ENCODE measurements around the gene PLAA.

PLAA gene

DNA sequence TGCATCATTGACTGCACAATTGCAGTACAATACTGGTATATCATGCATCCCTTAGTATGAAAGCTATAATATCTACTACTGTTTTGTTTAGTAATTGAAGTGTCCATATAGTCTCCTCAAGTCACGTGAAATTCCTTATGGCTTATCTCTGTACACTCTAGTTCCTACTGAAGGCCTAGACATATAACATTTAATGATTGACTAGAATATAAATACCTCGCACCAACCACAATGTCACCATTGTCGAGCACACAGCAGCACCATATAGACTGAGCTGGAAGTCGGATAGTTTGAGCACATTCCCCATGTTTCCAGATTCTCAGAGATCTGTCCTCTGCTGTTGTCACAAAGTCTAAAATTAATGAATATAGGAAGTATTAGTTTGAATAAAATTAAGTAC, 21.4 kb downstream of the PLAA start:
- H3K9me3 Mint-ChIP-seq, result no peaks in the 10 kb centered on the region
- peaks cover 57% of the 10 kb centered on the region for H3K36me3 Mint-ChIP-seq (ENCODE audit: low read depth)

DNA sequence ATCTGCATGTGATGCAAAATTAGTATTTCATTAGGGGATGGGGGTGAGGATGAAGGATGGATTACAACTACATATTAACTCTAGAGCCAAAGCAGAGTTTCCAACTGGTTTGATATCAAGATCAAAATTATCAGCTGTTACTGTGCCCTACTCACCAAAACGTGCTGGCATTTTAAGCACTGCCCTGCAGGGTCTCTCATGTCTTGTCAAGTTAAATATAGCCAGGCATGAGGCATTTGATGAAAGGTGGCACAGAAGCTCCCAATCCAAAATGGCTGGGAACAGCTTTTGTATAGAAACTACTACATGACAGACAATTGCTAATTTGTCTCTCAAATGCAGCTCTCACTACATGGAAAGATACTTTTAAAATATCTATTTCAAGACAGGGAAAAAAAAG, 27.3 kb downstream of the PLAA start:
- Mint-ChIP-seq H3K27me3 (ENCODE audit: low read depth) (no peaks in the 10 kb centered on the region), H3K4me3 (no peak overlapping the region), H3K9me3 (no peaks in the 10 kb centered on the region), H3K36me3 (ENCODE audit: low read depth) (peaks cover 81% of the 10 kb centered on the region), H3K27ac (no peak overlapping the region), H3K4me1 (no peaks in the 10 kb centered on the region)
- TF ChIP-seq, protein P1, sequence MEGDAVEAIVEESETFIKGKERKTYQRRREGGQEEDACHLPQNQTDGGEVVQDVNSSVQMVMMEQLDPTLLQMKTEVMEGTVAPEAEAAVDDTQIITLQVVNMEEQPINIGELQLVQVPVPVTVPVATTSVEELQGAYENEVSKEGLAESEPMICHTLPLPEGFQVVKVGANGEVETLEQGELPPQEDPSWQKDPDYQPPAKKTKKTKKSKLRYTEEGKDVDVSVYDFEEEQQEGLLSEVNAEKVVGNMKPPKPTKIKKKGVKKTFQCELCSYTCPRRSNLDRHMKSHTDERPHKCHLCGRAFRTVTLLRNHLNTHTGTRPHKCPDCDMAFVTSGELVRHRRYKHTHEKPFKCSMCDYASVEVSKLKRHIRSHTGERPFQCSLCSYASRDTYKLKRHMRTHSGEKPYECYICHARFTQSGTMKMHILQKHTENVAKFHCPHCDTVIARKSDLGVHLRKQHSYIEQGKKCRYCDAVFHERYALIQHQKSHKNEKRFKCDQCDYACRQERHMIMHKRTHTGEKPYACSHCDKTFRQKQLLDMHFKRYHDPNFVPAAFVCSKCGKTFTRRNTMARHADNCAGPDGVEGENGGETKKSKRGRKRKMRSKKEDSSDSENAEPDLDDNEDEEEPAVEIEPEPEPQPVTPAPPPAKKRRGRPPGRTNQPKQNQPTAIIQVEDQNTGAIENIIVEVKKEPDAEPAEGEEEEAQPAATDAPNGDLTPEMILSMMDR (IDR thresholded peaks at IDR 0.05; ENCODE audit: unreplicated experiment in 3 of 3), result no peak

More for the DNA sequence above, 21.4 kb downstream of the PLAA start:
- no peak overlapping the region for H3K27ac Mint-ChIP-seq
- H3K4me3 Mint-ChIP-seq, result no peak overlapping the region
- TF ChIP-seq, protein P1 (IDR thresholded peaks at IDR 0.05; ENCODE audit: unreplicated experiment in 3 of 3), result no peak
- no peaks in the 10 kb centered on the region for H3K27me3 Mint-ChIP-seq (ENCODE audit: low read depth)
- H3K4me1 Mint-ChIP-seq, result no peaks in the 10 kb centered on the region

DNA sequence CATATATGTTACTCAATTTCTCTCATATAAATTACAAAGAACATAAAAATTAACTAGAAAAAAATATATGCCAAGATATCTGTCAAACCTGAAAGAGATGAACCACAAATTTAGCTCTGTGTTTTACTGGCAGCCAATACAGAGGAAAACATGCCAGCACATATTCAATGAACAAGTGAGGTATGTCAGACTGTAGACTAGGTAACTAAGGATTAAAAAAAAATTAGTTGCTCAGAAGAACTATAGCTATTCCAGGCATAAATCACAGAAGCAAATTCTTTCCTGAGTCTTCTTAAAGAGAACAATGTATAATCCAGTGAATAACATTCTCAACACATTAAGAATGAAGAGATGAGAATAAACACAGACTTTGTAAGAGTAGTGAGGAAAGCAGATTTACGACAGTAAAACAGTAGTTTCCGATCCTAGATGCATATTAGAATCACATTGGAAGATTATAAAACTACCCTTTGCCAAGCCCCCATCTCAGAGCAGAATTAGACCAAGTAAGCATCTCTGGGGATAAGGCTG, 33.8 kb downstream of the PLAA start:
- Mint-ChIP-seq H3K4me3 (no peak overlapping the region), H3K4me1 (no peaks in the 10 kb centered on the region), H3K9me3 (no peaks in the 10 kb centered on the region), H3K27ac (no peak overlapping the region), H3K36me3 (ENCODE audit: low read depth) (peaks cover 64% of the 10 kb centered on the region), H3K27me3 (ENCODE audit: low read depth) (no peaks in the 10 kb centered on the region)
- TF ChIP-seq, protein P1 (IDR thresholded peaks at IDR 0.05; ENCODE audit: unreplicated experiment in 3 of 3), result no peak

DNA sequence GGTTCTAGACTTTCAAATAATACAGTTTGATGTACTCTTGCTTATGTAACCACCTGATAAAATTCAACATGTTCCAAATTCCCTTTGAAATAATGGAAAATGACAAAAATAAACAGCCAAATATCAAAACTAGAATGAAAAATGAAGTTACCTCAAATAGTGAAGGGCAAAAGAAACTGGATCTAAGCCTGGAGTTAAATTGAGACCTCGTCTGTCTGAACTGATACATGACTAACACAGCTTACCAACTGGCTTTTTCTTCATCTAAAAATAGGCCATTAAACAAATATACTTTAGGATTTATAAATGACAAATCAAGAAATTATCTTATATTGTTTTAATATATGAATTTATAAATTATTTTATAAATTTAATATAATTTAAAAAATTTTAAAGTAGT, 42.4 kb downstream of the PLAA start:
- H3K4me3 Mint-ChIP-seq, result no peak overlapping the region
- H3K4me1 Mint-ChIP-seq, result no peaks in the 10 kb centered on the region
- no peaks in the 10 kb centered on the region for H3K9me3 Mint-ChIP-seq
- no peaks in the 10 kb centered on the region for H3K27me3 Mint-ChIP-seq (ENCODE audit: low read depth)
- TF ChIP-seq, protein P1 (IDR thresholded peaks at IDR 0.05; ENCODE audit: unreplicated experiment in 3 of 3), result no peak
- H3K36me3 Mint-ChIP-seq (ENCODE audit: low read depth), result peaks cover 46% of the 10 kb centered on the region
- no peak overlapping the region for H3K27ac Mint-ChIP-seq

DNA sequence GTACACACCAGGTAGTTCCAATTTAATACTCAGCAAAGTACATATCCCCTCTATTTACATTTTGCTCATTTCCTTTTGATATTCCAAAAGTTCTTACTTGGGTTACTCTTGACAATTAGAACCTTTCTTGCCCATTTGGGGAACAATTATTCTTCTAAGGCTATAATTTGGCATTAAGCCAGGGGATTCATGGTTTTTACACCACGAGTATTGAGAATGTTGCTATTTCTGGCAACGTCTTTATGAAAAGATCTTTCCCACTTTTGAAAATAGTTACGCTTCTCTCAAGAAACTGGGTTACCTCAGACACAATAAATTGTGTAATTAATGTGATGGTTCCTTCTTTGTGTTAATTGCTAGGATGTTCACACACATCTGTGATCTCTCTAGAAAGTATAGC, 43.0 kb downstream of the PLAA start:
- Mint-ChIP-seq H3K4me1 (no peaks in the 10 kb centered on the region), H3K27me3 (ENCODE audit: low read depth) (no peaks in the 10 kb centered on the region), H3K36me3 (ENCODE audit: low read depth) (peaks cover 40% of the 10 kb centered on the region), H3K27ac (no peak overlapping the region), H3K9me3 (no peaks in the 10 kb centered on the region), H3K4me3 (no peak overlapping the region)
- TF ChIP-seq, protein P1 (IDR thresholded peaks at IDR 0.05; ENCODE audit: unreplicated experiment in 3 of 3), result no peak

DNA sequence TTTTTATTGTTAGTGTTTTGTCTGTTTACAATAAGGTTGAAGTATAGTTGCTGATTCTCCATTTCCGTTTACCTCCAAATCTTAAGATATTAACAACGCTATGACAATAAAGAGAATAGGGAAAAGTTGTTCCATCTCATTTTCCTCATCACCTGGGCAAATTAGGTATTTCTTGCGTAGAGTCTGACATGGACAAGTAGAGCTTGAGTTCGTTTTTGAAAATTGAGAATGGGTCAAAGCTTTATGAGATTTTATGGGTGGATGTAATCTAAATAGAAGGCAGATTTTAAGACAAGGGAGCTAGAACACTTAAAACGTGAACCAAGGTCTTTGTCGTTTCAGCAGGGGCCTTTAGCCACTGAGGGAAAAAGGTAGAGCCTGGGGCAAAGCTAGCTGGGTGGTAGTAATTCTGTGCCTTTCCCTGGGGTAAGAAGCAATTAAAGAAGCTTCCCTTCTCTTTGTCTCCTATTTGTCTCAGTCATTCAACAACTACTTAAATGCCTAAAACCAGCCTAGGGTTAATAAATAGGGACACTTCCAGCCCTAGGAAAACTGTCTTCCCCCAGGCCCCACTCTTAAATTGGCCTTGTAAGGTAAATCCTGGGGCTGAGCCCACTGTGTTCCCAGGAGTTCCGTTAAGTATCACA, 53.9 kb downstream of the PLAA start:
- H3K27me3 Mint-ChIP-seq (ENCODE audit: low read depth), result peaks cover 4% of the 10 kb centered on the region

More for the DNA sequence above, 53.9 kb downstream of the PLAA start:
- Mint-ChIP-seq H3K4me1 (peaks cover 19% of the 10 kb centered on the region), H3K4me3 (peak overlapping the region; percentile 99), H3K9me3 (peaks cover 2% of the 10 kb centered on the region), H3K36me3 (ENCODE audit: low read depth) (peaks cover 3% of the 10 kb centered on the region), H3K27ac (peak overlapping the region; percentile 99 to 100 (median 99))
- TF ChIP-seq, protein P1 (IDR thresholded peaks at IDR 0.05; ENCODE audit: unreplicated experiment in 3 of 3), result no peak
